HG03103 (cell line): ENCODE measurements around the gene MOGAT1.

Experiments
- ATAC-seq: cut with Tn5 transposase; IDR thresholded peaks from one replicate; pipeline ENCODE4 v1.9.1; 2021; ENCODE audit warnings: low read depth; ENCODE audit not compliant: unreplicated experiment

Gene MOGAT1, protein sequence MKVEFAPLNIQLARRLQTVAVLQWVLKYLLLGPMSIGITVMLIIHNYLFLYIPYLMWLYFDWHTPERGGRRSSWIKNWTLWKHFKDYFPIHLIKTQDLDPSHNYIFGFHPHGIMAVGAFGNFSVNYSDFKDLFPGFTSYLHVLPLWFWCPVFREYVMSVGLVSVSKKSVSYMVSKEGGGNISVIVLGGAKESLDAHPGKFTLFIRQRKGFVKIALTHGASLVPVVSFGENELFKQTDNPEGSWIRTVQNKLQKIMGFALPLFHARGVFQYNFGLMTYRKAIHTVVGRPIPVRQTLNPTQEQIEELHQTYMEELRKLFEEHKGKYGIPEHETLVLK

DNA sequence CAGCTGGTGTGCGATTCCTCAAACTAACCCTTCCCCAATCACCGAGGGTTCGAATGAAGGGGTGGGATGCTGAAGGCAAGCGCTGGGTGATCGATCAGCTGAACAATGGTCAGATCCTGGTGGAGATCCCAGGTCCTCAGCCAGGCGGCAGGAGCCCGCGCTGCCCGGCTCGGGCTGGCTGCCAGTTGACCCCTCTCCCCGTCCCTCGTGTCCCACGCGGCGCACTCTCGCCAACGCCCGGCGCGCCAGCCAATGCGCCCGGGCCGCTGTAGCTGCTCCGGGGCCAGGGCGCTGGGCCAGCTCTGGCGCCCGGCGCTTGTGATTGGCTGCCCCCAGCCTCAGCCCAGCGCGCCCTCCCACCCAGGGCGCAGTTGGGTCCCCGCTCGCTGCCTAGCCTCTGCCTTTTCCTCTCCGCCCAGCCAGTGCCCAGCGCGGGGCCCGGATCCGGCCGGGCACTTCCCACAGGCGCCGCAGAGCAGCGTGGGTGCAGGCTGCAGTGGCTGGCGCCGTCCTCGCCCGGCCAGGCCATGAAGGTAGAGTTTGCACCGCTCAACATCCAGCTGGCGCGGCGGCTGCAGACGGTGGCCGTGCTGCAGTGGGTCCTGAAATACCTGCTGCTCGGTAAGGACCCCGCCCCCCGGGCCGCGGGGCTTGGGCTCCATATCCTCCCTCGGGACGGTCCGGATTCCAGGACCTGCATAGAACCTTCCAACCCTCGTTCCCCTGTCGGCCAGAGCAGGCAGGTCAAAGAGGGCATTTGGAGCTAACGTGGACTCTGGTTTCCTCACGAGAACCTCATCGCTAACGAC lies at the start of gene MOGAT1:
TSS of gene MOGAT1 (plus strand) at position 400 of the 809 bp plus-strand sequence. CDS start at position 528, 128 bp downstream.
- ATAC-seq: no peak

DNA sequence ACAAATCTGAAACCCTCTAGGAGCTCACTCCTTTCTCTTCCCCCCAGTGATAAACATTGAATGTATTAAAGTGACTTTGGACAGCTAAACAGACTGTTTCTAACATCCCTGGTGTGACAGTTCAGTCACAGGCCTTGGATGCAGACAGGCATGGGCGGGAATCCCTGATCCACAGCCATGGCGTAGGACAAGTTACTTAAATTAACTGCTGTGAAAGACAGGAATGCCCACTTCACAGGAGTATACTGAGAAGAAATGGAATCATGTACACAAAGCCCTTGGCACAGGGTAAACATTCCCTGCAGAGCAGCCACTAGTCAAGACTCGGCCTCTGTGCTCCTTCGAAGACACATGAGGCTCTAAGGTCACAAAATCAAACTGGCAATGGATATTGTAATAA lies 49.6 kb upstream of the MOGAT1 start:
- no peak for ATAC-seq

DNA sequence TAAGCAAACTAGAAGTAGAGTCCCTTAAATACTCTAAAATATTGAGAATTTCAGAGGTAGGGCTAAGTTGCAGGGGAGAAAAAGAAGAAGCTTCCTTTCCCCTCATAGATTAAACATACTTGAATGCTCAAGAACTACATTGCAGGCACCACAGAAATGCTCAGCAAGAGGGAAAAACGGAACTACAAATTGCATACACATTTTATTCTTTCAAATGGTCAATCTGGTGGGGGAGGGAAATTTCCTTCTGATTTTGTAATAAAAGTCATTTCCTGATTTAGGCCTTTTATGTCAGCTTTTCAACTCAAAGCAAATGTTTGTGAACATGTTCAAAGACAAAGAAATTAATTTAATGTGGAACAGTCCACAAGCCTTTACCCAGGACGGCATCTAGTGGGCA lies 48.5 kb upstream of the MOGAT1 start:
- ATAC-seq: no peak

DNA sequence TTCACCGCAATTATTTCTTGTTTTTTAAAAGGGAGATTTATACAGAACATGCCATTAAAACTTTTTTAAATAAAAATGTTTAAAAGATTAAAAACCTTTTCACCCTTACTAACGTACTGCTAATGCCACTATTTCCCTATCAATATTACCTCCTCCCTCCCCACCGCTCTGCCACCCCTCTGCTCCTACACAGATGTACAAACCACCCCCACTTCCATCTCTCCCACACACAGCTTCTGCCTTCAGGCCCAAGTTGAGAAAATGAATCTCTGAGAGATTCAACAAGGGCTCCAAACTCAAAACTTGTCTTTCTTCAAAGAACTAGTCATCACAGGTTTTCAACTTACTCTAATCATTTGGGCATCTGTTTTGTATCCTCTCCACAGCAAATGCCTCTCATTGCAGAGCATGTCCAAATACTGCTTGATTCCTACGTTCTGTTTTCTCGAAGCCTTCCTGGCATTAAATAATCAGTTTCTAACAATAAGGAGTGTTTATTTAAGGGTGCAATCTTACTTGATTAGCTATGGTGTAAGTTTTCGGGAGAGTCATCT lies 47.6 kb upstream of the MOGAT1 start:
- ATAC-seq: no peak

DNA sequence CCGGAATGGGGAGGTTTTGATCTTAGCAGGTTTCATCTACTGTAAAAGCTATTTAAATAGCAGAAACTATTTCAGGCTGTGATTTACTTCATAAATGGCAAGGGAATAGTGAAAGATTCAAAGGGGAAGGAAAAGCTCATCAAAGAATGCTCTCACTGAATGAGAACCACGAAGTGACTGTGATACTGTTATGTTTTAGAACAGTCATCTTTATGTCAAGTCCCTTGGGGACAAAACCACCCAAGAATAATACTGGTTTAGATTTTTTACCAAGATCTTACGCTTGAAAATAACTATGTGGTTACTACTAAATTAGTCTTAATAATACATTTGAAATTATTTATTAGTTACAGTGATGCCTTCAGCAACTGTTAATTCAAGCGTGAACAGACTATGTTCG lies 43.7 kb upstream of the MOGAT1 start:
- ATAC-seq: no peak

DNA sequence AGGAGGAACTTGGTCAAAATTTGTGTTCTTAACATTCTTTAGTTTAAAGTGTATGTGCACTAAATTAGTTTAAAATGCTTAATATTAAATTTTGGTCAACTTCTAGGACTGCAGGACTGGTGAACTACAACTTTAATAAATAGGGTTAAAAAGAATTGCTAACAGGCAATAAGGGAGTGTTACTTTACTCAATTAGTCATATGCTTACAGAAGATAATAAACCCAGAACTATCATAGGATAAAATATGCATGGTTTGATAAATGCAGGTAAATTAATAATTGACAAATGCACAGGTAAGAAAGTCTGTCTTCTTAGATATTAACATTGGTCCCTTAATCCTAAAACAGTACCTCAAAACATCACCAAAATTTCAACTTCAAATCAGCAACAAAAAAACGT lies 36.2 kb upstream of the MOGAT1 start:
- no peak for ATAC-seq

DNA sequence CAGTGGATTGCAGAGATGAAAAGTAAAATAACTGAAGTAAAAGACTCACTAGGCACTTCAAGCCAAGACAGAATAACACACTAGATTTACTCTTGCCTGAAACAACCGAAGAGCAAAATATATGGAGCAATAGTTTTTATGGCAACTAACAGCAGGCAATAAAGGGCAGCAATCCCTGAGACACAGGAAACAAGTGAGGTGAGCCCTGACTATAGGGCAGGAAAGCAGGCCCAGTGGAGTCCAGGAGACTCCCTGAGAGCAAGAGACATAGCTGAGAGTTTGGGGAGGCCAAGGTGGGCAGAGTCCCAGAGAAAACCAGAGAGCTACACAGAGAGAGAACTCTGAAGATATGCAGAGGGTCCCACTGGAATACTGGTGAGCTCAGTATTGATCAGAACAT lies 34.4 kb upstream of the MOGAT1 start:
- no peak for ATAC-seq

DNA sequence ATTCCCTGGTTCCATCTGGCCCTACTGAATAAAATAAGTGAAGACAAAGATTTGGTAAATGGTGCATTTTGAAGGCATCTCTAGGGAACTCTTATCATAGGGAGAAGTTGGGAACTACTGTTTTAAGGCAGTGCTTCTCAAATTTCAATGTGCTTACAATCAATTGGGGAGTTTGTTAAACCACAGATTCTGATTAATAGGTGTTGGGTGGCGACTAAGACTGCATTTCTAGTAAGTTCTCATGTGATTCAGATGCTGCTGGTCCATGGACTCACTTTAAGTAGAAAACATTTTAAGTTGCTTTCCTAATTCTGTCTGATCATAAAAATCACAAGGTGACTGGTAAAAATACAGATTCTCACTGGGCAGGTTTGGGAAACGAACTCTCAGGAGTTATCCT lies 30.1 kb upstream of the MOGAT1 start:
- ATAC-seq: no peak

DNA sequence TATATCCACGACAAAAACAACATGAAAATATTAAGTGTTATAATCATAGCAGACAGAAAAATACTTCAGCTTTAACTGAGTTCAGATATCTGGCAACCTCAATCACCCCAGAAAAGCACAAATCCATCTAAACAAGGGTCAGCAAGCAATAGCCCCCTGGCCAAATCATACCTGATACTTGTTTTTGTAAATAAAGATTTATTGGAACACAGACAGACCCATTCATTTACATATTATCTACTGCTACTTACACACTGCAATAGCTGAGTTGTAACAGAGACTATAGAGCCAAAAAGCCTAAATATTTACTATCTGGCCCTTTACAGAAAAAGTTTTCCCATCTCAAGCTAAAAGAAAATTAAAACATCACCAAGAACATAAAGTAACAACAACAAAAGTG lies 28.3 kb upstream of the MOGAT1 start:
- ATAC-seq: no peak

DNA sequence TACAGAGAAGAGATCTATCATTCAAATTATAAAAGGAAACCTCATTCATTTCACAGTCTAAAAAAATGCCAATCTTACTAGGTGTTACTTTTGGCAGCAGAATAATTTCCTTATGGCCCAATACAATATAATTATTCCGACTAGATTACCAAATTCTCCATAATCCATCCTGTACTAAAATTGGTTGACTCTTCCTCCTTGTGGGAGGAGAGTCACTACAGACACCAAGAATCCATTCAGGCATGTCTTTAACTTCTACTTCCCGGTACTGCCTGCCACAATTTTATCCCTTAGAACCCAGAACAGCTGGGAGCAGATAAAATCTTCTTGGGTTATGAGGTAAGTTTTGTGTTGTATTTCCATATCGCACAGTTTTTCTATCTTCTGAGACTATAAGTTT lies 25.4 kb upstream of the MOGAT1 start:
- ATAC-seq: no peak

DNA sequence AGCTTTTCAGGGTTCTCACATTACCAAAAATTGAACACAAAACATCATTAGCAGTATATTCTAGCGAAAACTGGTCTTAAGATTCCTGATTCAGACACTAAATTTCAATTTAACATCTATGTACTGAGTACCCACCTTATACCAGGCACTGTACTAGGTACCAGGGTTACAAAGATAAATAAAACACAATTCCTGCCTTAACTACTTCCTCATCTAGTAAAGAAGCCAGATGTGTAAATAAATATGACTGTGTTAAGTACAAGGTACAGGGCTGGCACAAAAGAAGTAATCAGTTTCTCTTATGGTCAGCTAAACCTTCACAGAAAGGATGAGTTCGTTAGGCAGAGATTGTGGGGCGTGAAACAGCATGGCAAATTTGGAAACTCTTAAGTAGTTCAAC lies 21.7 kb upstream of the MOGAT1 start:
- no peak for ATAC-seq

DNA sequence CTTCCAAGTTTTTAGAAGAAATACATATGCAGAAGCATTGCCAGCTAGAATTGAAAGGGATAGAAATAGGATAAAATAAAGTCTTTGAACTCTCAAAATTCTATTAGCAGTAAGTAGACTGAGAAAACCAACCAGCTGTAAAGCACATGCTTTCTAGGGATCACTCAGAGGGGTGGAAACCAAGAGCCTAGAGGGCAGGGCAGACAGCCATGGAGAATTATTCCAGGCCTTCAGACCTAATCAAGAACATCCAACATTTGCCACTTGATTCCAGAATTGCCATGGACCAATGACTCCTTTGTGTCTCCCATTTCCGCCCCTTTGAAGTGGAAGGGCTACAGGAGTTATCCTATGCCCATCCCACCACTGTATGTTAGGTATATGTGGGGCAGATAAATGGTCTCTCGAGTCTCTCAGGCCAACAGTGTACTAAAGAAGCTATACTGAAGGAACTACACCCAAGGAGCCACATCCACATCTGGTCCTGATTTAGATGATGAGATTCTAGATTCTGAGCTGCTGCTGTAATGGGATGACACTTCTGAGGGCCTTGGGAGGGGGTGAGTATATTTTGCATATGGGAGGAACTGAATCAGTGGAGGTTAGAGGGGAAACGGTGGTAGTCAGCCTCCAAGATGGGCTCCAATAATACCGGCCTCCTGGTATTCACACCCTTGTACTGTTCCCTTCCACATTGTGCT lies 19.6 kb upstream of the MOGAT1 start:
- no peak for ATAC-seq

DNA sequence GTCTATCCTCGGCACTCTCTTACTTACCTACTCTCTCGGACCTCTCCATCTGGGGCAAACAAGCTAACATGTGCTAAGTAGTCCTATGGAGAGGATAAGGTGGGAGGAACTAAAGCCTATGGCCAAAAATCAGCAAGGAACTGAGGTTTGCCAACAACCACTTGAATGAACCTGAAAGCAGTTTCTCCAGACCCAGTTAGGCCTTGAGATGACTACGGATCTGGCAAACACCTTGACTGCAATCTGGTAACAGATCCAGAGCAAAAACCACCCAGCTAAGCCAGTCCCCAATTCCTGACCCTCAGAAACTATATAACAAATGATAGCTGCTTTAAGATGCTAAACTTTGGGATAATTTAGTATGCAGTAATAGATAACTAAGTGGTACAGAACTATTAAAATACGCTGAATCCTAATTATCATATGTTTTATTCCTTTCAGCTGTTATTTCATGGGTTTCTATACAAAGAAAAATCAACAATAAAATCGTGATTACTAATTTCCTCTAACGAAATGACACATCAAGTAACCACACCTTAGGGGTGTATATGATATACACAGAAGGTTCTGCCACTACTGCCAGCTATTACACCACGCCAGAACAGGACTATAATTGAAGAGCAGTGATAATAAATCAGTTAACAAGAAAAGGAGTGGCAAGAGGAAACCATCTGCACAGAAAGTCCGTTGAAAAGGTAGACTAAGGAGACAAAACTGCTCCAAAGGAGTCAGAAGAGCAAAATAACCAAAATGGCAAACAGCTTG lies 18.8 kb upstream of the MOGAT1 start:
- ATAC-seq: no peak

DNA sequence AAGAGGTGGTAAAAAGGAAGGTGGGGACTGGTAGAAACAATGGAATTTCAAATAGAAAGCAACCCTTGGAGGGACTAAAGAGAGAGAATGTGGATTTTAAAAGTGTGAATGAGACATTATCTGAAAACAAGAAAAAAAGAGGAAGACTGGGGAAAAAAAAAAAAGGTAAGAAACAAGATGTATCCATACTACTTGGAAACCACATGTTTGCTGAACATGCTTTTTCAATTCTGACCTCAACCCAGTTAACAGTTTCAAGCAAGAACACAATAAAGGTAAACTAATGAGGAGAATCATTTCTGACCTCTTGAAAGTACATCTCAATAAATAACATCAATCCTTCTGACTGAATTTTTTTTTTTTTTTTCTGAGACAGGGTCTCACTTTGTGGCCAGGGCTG lies 18.2 kb upstream of the MOGAT1 start:
- no peak for ATAC-seq

DNA sequence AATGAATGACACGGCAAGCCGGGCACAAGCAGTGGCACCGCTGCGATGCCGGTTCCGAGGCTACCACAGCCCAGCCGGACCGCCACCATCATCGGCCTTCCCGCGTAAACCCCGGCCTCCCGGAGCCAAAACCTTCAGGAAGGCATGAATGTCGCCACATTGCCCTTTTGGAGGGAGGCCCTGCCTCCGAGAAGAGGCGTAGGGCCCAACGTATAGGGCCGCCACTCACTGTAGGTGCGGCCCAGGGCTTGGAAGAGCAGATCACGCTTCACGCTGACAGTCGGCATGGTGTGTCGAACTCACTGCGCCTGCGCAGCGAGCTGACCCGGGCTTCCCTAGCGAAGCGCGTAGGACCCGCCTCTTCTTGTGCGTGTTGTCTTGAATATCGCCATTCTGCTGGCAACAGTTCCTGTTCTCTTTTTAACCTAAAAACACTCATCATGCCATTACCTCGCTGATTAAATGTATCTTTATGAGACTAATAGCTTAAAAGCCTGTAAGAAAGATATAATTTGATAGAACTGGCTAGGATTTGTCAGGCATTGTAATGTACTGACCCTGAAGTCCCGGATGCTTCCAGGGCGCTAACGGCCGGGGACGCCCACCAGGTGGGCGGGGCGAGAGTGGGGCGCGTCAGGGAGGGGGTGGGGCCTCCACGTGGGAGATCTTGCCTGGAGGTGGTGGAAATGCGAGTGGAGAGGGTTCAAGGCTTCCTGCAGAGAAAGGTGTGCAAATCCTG lies 15.5 kb upstream of the MOGAT1 start, which contains the start of gene FARSB:
TSS of gene FARSB (minus strand) at position 306 of the 739 bp plus-strand sequence. CDS start at position 287, 19 bp downstream.
- ATAC-seq: peak; percentile 85

DNA sequence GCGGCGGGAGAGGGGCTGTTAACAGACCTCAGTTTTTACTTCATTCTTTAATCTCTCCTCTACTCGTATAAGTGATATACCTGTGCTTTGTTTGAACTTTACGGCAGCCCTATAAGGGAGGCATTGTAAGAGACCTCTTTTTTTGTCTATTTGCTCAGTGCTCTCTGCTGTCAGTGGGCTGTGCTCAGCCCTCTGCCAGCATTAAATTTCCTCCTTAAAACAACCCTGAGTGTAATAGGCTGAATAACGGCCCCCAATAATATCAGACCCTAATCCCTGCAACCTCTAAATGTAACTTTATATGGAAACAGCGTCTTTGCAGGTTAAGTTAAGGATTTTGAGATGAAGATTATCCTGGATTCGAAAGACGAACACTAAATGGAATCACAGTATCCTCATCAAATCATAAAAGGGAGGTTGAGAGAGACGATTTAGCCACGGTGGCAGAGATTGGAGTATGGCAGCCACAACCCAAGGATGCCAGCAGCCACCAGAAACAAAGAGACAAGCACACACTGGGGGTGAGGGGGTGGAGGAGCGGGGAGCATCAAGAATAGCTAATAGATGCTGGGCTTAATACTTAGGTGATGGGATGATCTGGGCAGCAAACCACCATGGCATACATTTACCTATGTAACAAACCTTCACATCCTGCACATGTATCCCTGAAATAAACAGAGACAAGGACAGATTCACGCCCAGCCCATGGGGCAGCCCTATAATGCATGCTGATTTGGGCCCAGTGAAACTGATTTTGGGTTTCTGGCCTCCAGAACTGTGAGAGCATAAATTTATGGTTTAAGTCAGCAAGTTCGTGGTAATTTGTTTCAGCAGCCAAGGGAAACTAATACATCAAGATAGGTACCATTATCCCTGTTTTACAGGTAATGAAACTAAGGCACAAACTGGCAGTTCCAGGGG lies 14.7 kb upstream of the MOGAT1 start:
- ATAC-seq: peak; percentile 17

DNA sequence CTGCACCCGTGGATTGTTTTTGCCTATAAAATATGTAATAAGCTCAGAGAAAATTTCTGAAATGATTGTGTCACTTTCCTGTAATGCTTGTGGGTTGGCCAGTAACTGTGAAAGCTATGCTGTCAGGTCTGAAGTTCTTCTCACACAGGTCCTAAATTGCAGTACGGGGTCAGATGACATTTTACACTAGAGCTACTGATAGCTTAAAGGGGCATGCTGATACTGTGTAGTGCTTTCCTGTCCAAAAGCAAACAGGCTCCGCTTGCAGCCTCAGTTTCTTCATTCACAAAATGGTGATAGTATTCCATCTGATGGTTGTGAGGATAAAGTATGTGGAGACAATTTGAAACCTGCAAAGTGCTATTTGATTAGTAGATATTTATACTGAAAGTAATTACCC lies 8.0 kb upstream of the MOGAT1 start:
- no peak for ATAC-seq

DNA sequence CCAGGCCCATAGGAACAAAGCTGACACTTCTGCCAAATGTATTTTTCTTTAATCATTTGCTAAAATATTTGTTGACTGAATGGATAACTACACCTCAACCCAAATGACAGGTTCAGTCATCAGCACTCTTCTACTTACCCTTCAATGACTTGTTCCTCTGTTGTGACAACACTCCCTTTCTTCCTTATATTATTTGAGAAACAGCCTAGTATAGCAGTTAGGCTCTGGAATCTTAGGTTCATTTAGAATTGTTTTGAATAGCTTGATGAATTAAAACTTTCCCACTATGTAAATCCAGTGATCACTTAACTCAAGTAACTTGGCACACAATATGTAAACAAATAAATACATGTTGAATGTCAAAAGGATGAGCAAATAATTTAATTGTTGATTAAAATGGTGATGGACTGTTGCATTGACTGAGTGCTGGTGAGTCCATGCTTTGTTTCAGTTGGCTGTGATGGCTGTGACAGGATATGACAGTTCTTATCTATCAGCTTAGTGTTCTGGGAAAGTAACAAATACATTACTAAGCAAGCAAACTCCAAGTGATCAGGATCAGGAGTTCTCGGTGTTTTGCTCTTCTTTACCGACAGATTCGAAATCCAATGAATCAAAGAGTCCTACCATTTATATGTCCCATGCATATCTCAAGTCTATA lies 2.8 kb upstream of the MOGAT1 start:
- no peak for ATAC-seq
